Muscle layer of colon (tissue), 2 donors: ENCODE measurements around the gene USP12.

ENCODE experiments used
- H3K27ac ChIP-seq: one replicate; pipeline ENCODE4 v1.7.0; 2013; ENCODE audit warnings: low read depth, mild to moderate bottlenecking, low read length, moderate library complexity
- H3K27me3 ChIP-seq, 2 donors: one replicate each; pipeline ENCODE4 v1.7.0; 2013; ENCODE audit warnings: low read length in 2 of 2, mild to moderate bottlenecking in 2 of 2; ENCODE audit not compliant: insufficient read depth in 2 of 2, control insufficient read depth in 1 of 2
- H3K36me3 ChIP-seq: one replicate; pipeline ENCODE4 v1.7.0; 2013; ENCODE audit warnings: mild to moderate bottlenecking, low read length; ENCODE audit not compliant: insufficient read depth
- H3K4me1 ChIP-seq: one replicate; pipeline ENCODE4 v1.7.0; 2013; ENCODE audit warnings: mild to moderate bottlenecking, low read length; ENCODE audit not compliant: insufficient read depth
- H3K4me3 ChIP-seq, 2 donors: one replicate each; pipeline ENCODE4 v1.7.0; 2013; ENCODE audit warnings: low read length in 2 of 2, low read depth in 1 of 2, mild to moderate bottlenecking in 1 of 2, moderate library complexity in 1 of 2
- H3K9ac ChIP-seq: one replicate; pipeline ENCODE4 v1.7.0; 2013; ENCODE audit warnings: low read length
- H3K9me3 ChIP-seq: one replicate; pipeline ENCODE4 v1.7.0; 2013; ENCODE audit warnings: mild to moderate bottlenecking, low read length
- donor health status: abdominal sarcoma.
- donor health status: Adenocarcinoma of cecum.

The USP12 gene

DNA sequence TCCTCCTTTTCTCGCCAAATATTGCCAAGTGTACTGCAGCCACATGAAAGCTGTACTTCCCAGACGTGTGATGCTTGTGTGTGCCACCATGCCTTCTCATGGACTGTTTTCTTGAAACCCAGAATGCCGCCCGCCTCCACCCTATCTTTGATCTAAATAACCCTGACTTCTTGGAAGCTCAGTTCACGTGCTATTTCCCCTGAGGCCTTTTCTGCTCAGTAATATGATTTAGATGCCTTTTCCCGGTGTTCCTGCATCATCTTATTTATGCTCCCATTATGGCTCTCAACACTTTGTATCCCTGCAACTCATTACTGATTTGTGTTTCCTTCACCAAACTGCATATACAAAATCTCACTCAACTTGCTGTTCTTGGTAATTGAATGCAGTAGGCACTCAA is 116.1 kb downstream of the USP12 start:
- no peaks in the 10 kb centered on the region for H3K27me3 ChIP-seq
- H3K9me3 ChIP-seq = no peaks in the 10 kb centered on the region
- H3K4me1 ChIP-seq = peaks cover 16% of the 10 kb centered on the region
- no peak overlapping the region for H3K9ac ChIP-seq
- no peaks in the 10 kb centered on the region for H3K36me3 ChIP-seq
- no peak overlapping the region for H3K27ac ChIP-seq
- H3K4me3 ChIP-seq = no peak overlapping the region

GRCh38 chr13:27054760-27055159 is 116.9 kb downstream of the USP12 start:
- Histone ChIP-seq H3K27ac (no peak overlapping the region), H3K4me3 (no peak overlapping the region), H3K9ac (no peak overlapping the region), H3K27me3 (no peaks in the 10 kb centered on the region), H3K9me3 (no peaks in the 10 kb centered on the region), H3K36me3 (no peaks in the 10 kb centered on the region), H3K4me1 (peaks cover 16% of the 10 kb centered on the region)

DNA sequence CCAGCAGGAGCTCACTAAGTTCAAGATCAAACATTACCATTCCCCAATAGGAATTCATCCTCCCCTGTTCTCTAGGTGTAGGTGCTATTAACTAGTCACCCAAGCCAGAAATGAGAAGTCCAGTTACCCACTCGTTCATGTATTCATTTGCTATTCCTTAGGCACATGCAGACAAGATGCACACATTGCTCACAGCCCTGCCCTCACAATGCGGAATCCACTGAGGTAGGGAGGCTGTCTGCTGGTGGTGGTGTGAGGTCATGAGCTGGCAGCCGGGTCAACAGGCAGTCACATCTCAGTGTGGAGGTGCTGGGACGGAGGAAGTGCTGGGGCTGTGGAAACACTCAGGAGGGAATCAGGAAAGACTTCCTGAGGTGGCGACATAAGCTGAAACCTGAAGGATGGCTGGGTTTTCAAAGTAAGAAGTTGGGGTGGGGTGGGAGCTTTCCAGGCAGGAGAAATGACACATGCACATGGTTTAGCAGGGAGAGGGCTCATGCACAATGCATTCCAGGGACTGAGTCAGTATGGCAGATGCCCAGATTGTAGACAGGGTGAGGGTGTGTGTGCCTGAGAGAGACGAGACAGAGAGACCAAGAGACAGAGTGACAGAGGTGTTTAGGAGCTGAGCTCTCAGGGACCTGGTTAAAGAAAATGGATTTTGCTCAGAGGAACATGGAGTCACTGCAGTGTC is 117.6 kb downstream of the USP12 start:
- H3K27me3 ChIP-seq = no peaks in the 10 kb centered on the region
- H3K36me3 ChIP-seq = no peaks in the 10 kb centered on the region
- no peaks in the 10 kb centered on the region for H3K9me3 ChIP-seq
- H3K4me1 ChIP-seq = peaks cover 16% of the 10 kb centered on the region
- no peak overlapping the region for H3K4me3 ChIP-seq
- H3K9ac ChIP-seq = no peak overlapping the region
- H3K27ac ChIP-seq = no peak overlapping the region

DNA sequence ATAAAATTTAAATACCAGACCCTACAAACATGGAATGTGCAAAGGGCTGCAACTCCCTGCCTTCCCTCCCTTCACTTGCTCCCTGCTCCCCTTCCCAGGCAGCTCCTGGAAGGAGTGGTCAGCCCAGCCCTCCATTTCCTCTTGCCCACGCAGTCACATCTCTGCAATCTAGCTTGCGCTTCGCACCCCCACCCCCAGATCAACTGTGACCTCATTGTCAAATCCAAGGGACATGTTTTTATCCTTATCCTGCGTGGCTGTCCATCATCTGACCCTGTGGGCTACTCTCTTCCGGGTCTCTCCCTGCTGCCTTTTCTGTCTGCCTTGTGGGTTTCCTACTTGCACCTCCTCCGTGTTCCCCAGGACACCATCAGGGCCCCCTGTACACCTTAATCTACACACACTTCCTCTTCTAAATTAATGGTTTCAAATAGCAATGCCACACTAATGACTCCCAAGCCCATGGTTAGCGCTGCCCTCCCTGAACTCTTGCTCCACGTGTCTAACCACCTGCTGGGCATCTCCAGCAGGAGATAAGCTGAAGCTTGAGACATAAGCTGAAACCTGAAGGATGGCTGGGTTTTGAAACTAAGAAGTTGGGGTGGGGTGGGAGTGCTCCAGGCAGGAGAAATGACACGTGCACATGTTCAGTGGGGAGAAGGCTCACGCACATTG is 118.3 kb downstream of the USP12 start:
- Histone ChIP-seq H3K4me3 (no peak overlapping the region), H3K4me1 (peaks cover 16% of the 10 kb centered on the region), H3K27me3 (no peaks in the 10 kb centered on the region), H3K9me3 (no peaks in the 10 kb centered on the region), H3K36me3 (no peaks in the 10 kb centered on the region), H3K27ac (no peak overlapping the region), H3K9ac (no peak overlapping the region)

- Histone ChIP-seq H3K9me3 (no peaks in the 10 kb centered on the region), H3K4me1 (peaks cover 16% of the 10 kb centered on the region), H3K36me3 (no peaks in the 10 kb centered on the region), H3K27me3 (no peaks in the 10 kb centered on the region), H3K27ac (no peak overlapping the region), H3K9ac (no peak overlapping the region), H3K4me3 (no peak overlapping the region)
These were observed 118.9 kb downstream of the USP12 start for GRCh38 chr13:27052551-27053208.

DNA sequence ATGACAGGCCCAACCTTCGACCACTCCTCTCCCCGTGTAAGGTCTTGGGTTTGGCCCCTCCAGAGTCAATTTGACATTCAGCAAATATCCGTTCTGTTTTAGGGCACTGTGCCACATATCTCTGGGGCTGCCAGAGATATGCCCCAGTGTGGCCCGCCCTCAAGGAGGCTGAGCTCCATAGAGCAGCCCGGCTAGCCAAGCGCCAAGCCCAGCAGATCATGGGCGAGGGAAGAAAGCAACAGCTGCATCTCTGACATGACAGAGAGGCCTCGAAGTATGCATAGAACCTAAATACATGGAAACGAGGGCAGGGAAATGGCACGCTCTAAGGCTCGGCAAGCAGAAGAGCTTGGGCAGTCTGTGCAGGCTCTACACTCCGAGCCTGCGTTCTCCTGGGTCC is 124.5 kb downstream of the USP12 start:
- no peak overlapping the region for H3K4me3 ChIP-seq
- no peaks in the 10 kb centered on the region for H3K36me3 ChIP-seq
- H3K9me3 ChIP-seq = no peaks in the 10 kb centered on the region
- H3K9ac ChIP-seq = no peak overlapping the region
- no peaks in the 10 kb centered on the region for H3K27me3 ChIP-seq
- no peaks in the 10 kb centered on the region for H3K4me1 ChIP-seq
- H3K27ac ChIP-seq = no peak overlapping the region

GRCh38 chr13:27044837-27045570 is 126.6 kb downstream of the USP12 start:
- Histone ChIP-seq H3K4me1 (peaks cover 12% of the 10 kb centered on the region), H3K27ac (no peak overlapping the region), H3K9ac (no peak overlapping the region), H3K4me3 (no peak overlapping the region), H3K27me3 (no peaks in the 10 kb centered on the region), H3K36me3 (no peaks in the 10 kb centered on the region), H3K9me3 (no peaks in the 10 kb centered on the region)

- H3K27me3 ChIP-seq = no peaks in the 10 kb centered on the region
- no peaks in the 10 kb centered on the region for H3K36me3 ChIP-seq
- peaks cover 26% of the 10 kb centered on the region for H3K4me1 ChIP-seq
- no peak overlapping the region for H3K4me3 ChIP-seq
- H3K27ac ChIP-seq = no peak overlapping the region
- H3K9ac ChIP-seq = no peak overlapping the region
- no peaks in the 10 kb centered on the region for H3K9me3 ChIP-seq
These were observed 128.6 kb downstream of the USP12 start for GRCh38 chr13:27043013-27043412.

DNA sequence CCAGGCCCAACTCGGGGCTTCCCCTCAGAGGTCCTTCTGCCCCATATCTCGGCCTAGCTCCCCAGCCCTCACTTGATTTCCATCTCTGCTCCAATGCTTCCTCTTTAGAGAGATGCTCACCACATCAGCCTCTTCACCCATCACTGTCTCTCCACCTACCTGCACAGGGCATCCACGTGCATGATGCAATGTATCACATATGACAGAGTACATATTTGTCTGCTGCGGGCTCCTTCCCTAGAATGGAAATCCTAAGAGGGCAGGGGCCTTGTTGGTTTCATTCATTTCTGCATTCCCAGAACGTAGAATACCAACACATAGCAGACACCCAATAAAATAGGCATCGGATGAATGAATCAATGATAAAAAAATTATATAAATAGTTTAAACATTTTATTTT is 130.3 kb downstream of the USP12 start:
- Histone ChIP-seq H3K9ac (no peak overlapping the region), H3K36me3 (no peaks in the 10 kb centered on the region), H3K27me3 (no peaks in the 10 kb centered on the region), H3K4me3 (no peak overlapping the region), H3K27ac (peak overlapping the region; percentile 79), H3K4me1 (peaks cover 43% of the 10 kb centered on the region), H3K9me3 (no peaks in the 10 kb centered on the region)

- H3K9me3 ChIP-seq = no peaks in the 10 kb centered on the region
- no peaks in the 10 kb centered on the region for H3K36me3 ChIP-seq
- peaks cover 49% of the 10 kb centered on the region for H3K4me1 ChIP-seq
- no peak overlapping the region for H3K9ac ChIP-seq
- H3K27ac ChIP-seq = peak overlapping the region; percentile 79
- H3K4me3 ChIP-seq = no peak overlapping the region
- H3K27me3 ChIP-seq = no peaks in the 10 kb centered on the region
These were observed 130.8 kb downstream of the USP12 start for GRCh38 chr13:27040826-27041108.

- no peaks in the 10 kb centered on the region for H3K36me3 ChIP-seq
- H3K27ac ChIP-seq = peak overlapping the region; percentile 86
- no peaks in the 10 kb centered on the region for H3K27me3 ChIP-seq
- H3K4me3 ChIP-seq = no peak overlapping the region
- H3K9me3 ChIP-seq = no peaks in the 10 kb centered on the region
- H3K4me1 ChIP-seq = peaks cover 54% of the 10 kb centered on the region
- H3K9ac ChIP-seq = peak overlapping the region; percentile 16
These were observed 132.4 kb downstream of the USP12 start for GRCh38 chr13:27039171-27039701.
